Measurements from ENCODE around the gene PALD1. TPM values are rescaled to one million over a fixed set of nuclear protein-coding genes. Genes with fewer than 3 reads are reported as not detected.

PALD1 gene
- total RNA-seq, 1 donor from 2014 or later: 5.2 TPM

DNA sequence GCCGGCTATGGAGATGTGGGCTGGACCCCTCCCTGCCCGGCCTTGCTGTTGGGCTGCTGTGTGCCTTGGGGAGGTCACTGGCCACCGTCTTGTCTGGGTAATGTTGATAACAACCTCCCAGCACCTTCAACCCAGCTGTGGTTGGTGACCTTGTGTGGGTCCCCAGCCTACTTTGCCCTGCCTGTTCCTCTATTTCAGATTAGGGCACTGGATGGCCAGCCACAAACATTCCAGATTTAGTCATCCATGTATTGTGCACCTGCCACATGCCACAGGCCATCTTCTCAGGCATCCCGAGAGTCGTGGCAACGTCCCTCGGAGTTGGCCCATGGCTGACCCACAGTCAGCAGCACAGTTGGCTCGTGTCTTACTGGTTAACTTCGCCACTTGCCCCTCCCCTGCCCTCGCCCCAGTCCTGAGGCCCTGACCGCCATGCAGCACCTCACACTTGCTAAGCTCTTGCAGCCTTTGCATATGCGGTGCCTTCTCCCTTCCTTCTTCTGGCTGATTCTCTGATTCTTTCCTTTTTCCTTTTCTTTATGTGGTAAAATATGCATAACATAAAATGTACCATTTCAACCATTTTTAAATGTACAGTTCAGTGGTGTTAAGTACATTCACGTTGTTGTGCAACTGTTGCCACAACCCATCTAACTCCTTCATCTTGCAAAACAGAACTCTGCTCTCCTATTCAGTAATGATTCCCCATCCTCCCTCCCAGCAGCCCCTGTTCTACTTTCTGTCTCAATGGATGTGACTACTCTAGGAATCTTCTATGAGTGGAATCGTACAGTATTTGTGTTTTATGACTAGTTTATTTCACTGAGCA, 63.4 kb downstream of the PALD1 start:
- intact Hi-C loops (cut with micrococcal nuclease): loop anchor here (5.0 kb wide), 1 partner anchor 80 kb away; no protein-coding TSS in a partner anchor
- DNase-seq (peak; percentile 15), ATAC-seq (no peak)

DNA sequence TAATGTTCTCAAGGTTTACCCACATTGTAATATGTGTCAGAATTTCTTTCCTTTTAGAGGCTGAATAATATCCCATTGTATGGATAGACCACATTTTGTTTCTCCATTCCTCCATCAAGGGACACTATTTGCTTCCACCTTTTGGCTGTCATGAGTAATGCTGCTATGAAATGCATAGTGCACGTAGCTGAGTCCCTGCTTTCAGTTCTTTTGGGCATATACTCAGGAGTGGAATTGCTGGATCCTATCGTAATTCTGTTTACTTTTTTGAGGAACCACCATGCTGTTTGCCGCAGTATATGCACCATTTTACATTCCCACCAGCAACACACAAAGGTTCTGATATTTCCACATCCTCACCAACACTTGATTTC, 64.0 kb downstream of the PALD1 start:
- DNase-seq: no peak
- intact Hi-C loops (cut with micrococcal nuclease): loop anchor here (5.0 kb wide), 1 partner anchor 80 kb away; no protein-coding TSS in a partner anchor
- no peak for ATAC-seq

- ATAC-seq: no peak
- no peak for DNase-seq
- intact Hi-C loops (cut with micrococcal nuclease): loop anchor here (5.0 kb wide), 1 partner anchor 82 kb away; no protein-coding TSS in a partner anchor
These were observed 65.3 kb downstream of the PALD1 start for GRCh38 chr10:70543911-70544310.

GRCh38 chr10:70544431-70545340, 66.1 kb downstream of the PALD1 start:
- DNase-seq: no peak
- intact Hi-C loops (cut with micrococcal nuclease): loop anchor here (5.0 kb wide), 1 partner anchor 82 kb away; no protein-coding TSS in a partner anchor
- ATAC-seq: no peak

DNA sequence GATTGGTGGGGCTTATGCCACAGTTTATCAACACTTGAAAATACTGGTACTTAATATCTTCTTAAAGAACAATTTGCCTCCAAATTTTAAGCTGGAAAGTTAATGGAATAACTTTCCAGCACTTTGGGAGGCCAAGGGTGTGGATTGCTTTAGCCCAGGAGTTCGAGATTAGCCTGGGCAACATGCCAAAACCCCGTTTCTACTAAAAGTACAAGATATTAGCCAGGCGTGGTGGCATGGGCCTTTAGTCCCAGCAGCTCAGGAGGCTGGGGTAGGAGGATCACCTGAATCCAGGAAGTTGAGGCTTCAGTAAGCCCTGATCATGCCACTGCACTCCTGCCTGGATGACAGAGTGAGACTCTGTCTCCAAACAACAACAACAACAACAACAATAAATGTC, 68.0 kb downstream of the PALD1 start:
- no peak for DNase-seq
- intact Hi-C loops (cut with micrococcal nuclease): no loop called here
- no peak for ATAC-seq

- DNase-seq (no peak), ATAC-seq (peak; percentile 4)
- intact Hi-C loops (cut with micrococcal nuclease): no loop called here
These were observed 70.9 kb downstream of the PALD1 start for GRCh38 chr10:70549351-70549961.

- DNase-seq (peak; percentile 75), ATAC-seq (peak; percentile 78)
- intact Hi-C loops (cut with micrococcal nuclease): loop anchor here (5.0 kb wide), 2 partner anchors 207 to 332 kb away; no protein-coding TSS in a partner anchor
These were observed 71.4 kb downstream of the PALD1 start for GRCh38 chr10:70549962-70550458.

DNA sequence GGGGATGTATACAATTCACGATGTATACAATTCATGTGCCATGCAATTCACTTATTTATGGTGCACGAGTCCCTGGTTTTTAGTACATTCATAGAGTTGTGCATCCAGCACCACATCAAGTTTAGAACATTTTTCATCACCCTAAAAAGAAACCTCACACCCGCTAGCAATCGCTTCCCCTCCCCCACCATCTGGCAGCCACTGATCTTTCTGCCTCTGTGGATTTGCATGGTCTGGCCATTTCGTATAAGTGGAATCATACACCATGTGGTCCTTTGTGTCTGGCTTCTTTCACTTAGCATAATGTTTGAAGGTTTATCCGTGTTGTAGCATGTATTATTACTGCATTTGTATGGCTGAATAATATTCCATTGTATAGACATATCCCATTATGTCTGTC, 71.9 kb downstream of the PALD1 start:
- DNase-seq: no peak
- intact Hi-C loops (cut with micrococcal nuclease): loop anchor here (5.0 kb wide), 2 partner anchors 207 to 332 kb away; no protein-coding TSS in a partner anchor
- no peak for ATAC-seq

DNA sequence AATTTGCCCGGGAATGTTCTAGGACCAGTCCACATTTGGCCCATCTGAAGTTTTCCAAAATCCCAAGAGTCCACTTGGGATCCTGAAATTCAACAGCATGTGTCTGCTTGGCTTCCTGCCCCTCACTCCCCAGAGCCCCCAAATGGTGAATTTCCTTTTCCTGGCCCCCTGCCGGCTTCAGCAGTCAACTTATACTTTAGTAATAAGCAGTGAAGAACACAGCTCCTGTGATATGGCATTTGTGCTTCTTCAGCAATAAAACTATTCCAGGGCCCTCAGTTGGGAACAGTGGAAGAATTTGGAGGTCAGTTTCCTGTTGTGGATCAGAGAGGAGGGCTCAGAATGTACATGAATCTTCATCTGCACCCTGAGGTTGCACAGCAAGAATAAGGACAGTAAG, 72.9 kb downstream of the PALD1 start:
- no peak for ATAC-seq
- no peak for DNase-seq
- intact Hi-C loops (cut with micrococcal nuclease): loop anchor here (5.0 kb wide), 2 partner anchors 206 to 331 kb away; no protein-coding TSS in a partner anchor

DNA sequence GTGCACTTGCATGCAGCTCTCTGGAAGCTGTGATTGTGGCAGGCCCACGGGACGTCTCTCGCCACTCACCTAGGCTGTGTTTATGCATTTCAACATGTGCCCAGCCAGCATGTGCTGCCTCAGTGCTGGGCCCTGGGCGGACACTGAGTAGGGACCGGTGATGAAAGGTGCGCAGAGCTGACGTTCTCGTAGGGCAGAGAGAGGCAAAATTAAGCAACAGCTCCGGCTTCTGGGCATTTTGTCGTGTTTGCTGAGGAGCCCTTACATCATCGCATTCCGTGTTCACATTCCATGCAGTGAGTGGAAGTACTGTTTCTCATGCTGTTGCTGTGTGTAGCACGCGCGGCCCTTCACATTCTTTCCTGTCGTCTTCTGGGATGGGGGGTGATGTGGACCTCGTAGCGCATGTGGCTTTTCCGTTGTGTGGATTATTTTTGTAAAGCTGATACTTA, 73.4 kb downstream of the PALD1 start:
- intact Hi-C loops (cut with micrococcal nuclease): loop anchor here (5.0 kb wide), 2 partner anchors 205 to 330 kb away; no protein-coding TSS in a partner anchor
- DNase-seq (no peak), ATAC-seq (peak; percentile 63)

- intact Hi-C loops (cut with micrococcal nuclease): loop anchor here (5.0 kb wide), 2 partner anchors 205 to 330 kb away; no protein-coding TSS in a partner anchor
- ATAC-seq (no peak), DNase-seq (no peak)
These were observed 74.0 kb downstream of the PALD1 start for GRCh38 chr10:70552586-70552985.

GRCh38 chr10:70555371-70555770, 76.8 kb downstream of the PALD1 start:
- ATAC-seq (no peak), DNase-seq (no peak)
- intact Hi-C loops (cut with micrococcal nuclease): no loop called here

DNA sequence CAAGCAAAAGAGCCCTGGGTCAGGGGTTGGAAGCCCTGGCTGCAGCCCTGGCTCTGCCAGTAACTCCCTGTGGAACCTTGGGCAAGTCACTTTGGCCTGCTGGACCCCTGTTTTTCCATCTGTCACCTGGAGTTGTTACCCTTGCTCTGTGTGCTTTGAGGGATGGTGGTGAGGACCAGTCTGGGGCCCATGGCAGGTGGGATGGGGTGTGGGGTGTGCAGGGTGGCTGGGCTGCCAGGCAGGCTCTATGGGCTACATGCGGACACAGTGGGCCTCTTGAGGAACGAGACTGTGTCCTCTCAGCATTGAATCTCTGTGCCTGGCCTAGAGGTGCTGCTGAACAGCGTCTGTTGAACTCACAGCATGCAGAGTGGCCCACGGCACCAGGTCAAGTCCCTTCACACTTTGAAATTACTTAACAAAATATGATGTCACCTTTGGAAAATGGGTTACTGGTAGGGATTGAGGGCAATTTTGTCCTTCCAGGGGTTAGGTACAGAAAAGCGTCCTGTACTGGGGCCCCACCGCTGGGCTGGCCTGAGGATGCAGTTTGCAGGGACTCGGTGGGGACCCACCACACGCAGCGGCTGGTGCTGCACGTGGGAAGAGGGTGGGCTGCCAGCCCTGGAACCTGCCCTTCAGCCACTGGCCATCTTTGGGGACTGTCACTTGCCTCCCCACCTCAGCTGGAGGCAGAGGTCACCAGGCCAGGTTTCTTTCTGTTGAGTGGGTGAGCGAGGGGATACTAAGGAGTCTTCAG, 78.7 kb downstream of the PALD1 start:
- ATAC-seq (no peak), DNase-seq (no peak)
- intact Hi-C loops (cut with micrococcal nuclease): no loop called here

- ATAC-seq (no peak), DNase-seq (no peak)
- intact Hi-C loops (cut with micrococcal nuclease): no loop called here
These were observed 79.3 kb downstream of the PALD1 start for GRCh38 chr10:70557876-70558275.

DNA sequence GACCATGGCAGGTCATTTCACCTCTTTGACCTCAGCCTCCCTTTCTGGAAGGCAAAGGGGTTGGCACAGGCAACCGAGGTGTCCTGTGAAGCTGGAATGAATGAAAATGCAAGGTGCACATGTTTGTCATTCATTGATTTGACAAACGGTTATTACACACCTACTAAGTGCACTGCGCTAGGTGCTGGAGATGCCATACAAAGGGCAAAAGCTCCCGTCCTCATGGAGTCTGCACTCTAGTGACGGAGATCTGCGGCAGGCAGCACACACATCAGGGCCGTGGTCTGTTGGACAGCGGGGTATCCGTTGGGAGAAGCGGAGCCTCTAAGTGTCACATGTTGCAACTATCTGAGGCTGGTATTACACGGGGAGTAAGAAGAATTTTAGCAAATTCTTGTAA, 79.7 kb downstream of the PALD1 start:
- DNase-seq: no peak
- intact Hi-C loops (cut with micrococcal nuclease): no loop called here
- ATAC-seq: no peak

DNA sequence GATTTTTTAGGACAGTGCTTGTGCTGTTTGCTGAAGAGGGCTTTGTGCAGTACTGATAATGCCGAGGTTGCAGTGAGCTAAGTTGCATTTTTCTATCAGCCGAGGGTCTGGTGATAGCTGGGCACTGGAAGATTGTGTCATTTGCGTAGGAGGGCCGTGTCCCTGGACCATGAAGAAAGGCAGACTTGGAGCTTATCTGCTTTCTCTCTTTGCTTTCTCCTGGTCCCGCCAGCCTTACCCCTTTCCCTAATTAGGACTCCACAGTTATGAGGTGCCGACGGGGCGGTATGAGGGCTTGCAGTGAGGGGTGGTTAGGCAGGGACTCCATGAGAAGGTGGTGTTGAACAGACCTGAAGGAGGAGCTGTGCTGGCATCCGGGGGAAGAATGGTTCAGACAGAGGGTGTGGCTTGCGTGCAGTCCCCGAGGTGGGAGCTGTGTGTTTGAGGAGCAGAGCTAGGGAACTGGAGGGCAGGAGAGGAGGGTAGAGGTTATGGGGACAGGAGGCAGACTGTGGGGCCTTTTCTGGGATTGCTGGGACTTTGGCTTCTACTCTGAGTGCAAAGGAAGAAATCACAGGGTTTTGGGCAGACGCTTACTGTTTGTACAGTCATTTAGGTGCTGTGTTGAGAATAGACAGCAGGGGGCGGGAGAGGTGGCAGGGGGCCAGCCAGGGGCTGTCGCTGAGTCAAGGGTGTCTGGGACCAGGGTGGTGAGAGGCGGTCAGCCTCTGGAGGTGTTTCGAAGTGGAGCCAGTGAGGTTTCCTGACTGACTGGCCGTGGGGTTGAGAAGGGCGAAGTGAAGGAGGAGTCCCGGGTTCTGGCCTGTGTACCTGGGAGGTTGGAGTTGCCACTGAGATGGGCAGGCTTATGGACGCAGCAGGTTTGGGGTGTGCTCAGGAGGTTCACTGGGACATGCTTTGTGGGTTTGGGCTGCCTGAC, 80.6 kb downstream of the PALD1 start:
- DNase-seq (peak; percentile 81), ATAC-seq (peak; percentile 79)
- intact Hi-C loops (cut with micrococcal nuclease): no loop called here

- no peak for DNase-seq
- ATAC-seq: no peak
- intact Hi-C loops (cut with micrococcal nuclease): no loop called here
These were observed 81.3 kb downstream of the PALD1 start for GRCh38 chr10:70559861-70560260.
